Breast epithelium (tissue), 4 donors: ENCODE data around the gene CASK. TPM values are rescaled to one million over a fixed set of nuclear protein-coding genes. Genes with fewer than 3 reads are reported as not detected.
"Not testable (repeated sequence)": the region's sequence is repeated elsewhere in the genome, so short reads cannot be mapped to it uniquely, and the experiment has no call there.

Experiments used
- DNase-seq, 2 donors: peaks; one replicate each; pipeline ENCODE4 v3.0.0-alpha.2; 2019; ENCODE audit warnings: low spot score in 2 of 2
- H3K27ac ChIP-seq, 2 donors: fragments of 200-600 bp; sonication (generic) in 1 of 2; one replicate each; pipeline ENCODE4 v1.5.1; 2016 to 2019; ENCODE audit warnings: mild to moderate bottlenecking in 1 of 2
- H3K27me3 ChIP-seq, 2 donors: fragments of 200-600 bp; sonication (generic) in 1 of 2; one replicate each; pipeline versions ENCODE4 v1.5.1 to v1.6.0; 2017 to 2019; ENCODE audit warnings: control low read depth in 1 of 2, mild to moderate bottlenecking in 1 of 2
- H3K36me3 ChIP-seq: fragments of 200-600 bp; one replicate; pipeline ENCODE4 v1.5.1; 2019
- H3K4me1 ChIP-seq, 2 donors: fragments of 200-600 bp; sonication (generic); one replicate each; pipeline ENCODE4 v1.5.1; 2016 to 2019; ENCODE audit warnings: control low read depth in 1 of 2
- H3K4me3 ChIP-seq, 3 donors: fragments of 200-600 bp; sonication (generic); 1 replicate in 2 of 3; 2 replicates in 1 of 3; pipeline ENCODE4 v1.5.1; 2016 to 2019; ENCODE audit warnings: mild to moderate bottlenecking in 3 of 3, moderate library complexity in 2 of 3
- H3K9me3 ChIP-seq, 2 donors: fragments of 200-600 bp; sonication (generic) in 1 of 2; one replicate each; pipeline ENCODE4 v1.5.1; 2016 to 2019; ENCODE audit warnings: control low read depth in 1 of 2
- CTCF ChIP-seq, 3 donors: fragments of 450-650 bp; IDR thresholded peaks; one replicate each; pipeline ENCODE4 v1.5.1; 2016 to 2017; ENCODE audit warnings: antibody characterized with exemption in 3 of 3, mild to moderate bottlenecking in 3 of 3, moderate library complexity in 3 of 3
- POLR2A ChIP-seq: fragments of 450-650 bp; IDR thresholded peaks from one replicate; pipeline ENCODE4 v1.6.1; 2016; ENCODE audit warnings: antibody characterized with exemption, mild to moderate bottlenecking, moderate library complexity
- POLR2AphosphoS5 ChIP-seq, 3 donors: sonication (generic); formaldehyde crosslinking; IDR thresholded peaks; one replicate each; pipeline ENCODE4 v1.6.1; 2017; ENCODE audit warnings: antibody characterized with exemption in 3 of 3
- intact Hi-C: fragments of 100-400 bp; cut with DNase I; formaldehyde crosslinking; loops from one replicate; pipeline ENCODE4 v1.15.1; 2023; ENCODE audit warnings: low total_unique reads
- total RNA-seq, 3 donors: library from RNA; depleted of rRNA; stranded (reverse); fragments of >200 nt; gene quantifications; one replicate each; pipeline ENCODE4 v1.1.0, GENCODE V29; 2016

The CASK gene
- total RNA-seq, 3 donors from 2014 or later: 34.4 to 103 (median 52.4) TPM

GRCh38 chrX:41607264-41607832 lies 316.0 kb downstream of the CASK start:
- DNase-seq: no peak
- H3K27ac ChIP-seq: no peak overlapping the region
- no peaks in the 10 kb centered on the region for H3K9me3 ChIP-seq
- peaks cover 0 to 17% of the 10 kb centered on the region in 2 donors for H3K27me3 ChIP-seq
- intact Hi-C loops: no loop called here
- H3K36me3 ChIP-seq: no peaks in the 10 kb centered on the region
- H3K4me1 ChIP-seq: no peaks in the 10 kb centered on the region
- no peak overlapping the region for H3K4me3 ChIP-seq
- TF ChIP-seq POLR2A (no peak), CTCF (IDR thresholded peaks at IDR 0.05) (no peak), POLR2AphosphoS5 (IDR thresholded peaks at IDR 0.05) (no peak)

GRCh38 chrX:41606057-41606456 lies 317.3 kb downstream of the CASK start:
- not testable (repeated sequence) for H3K4me3 ChIP-seq, H3K36me3 ChIP-seq, DNase-seq

GRCh38 chrX:41604766-41605543 lies 318.4 kb downstream of the CASK start:
- Histone ChIP-seq H3K36me3 (no peaks in the 10 kb centered on the region), H3K27me3 (peaks cover 0 to 13% of the 10 kb centered on the region in 2 donors), H3K4me1 (no peaks in the 10 kb centered on the region), H3K4me3 (no peak overlapping the region), H3K9me3 (no peaks in the 10 kb centered on the region), H3K27ac (no peak overlapping the region)
- intact Hi-C loops: no loop called here
- DNase-seq: no peak
- TF ChIP-seq POLR2A (no peak), CTCF (IDR thresholded peaks at IDR 0.05) (no peak), POLR2AphosphoS5 (IDR thresholded peaks at IDR 0.05) (no peak)

More at GRCh38 chrX:41606057-41606456, 317.3 kb downstream of the CASK start:
- H3K27ac ChIP-seq, H3K9me3 ChIP-seq, H3K4me1 ChIP-seq, intact Hi-C loops: not testable (repeated sequence)
- peaks cover 0 to 17% of the 10 kb centered on the region in 2 donors for H3K27me3 ChIP-seq

- Histone ChIP-seq H3K27me3 (peaks cover 0 to 13% of the 10 kb centered on the region in 2 donors), H3K27ac (no peak overlapping the region), H3K4me1 (no peaks in the 10 kb centered on the region), H3K9me3 (no peaks in the 10 kb centered on the region), H3K36me3 (no peaks in the 10 kb centered on the region), H3K4me3 (no peak overlapping the region)
- TF ChIP-seq CTCF (IDR thresholded peaks at IDR 0.05): no peak
- no peak for TF ChIP-seq POLR2AphosphoS5 (IDR thresholded peaks at IDR 0.05)
- no peak for TF ChIP-seq POLR2A
- no peak for DNase-seq
- intact Hi-C loops: no loop called here
Observed at GRCh38 chrX:41604177-41604576, 319.2 kb downstream of the CASK start.

GRCh38 chrX:41603596-41603995 lies 319.8 kb downstream of the CASK start:
- peaks cover 0 to 13% of the 10 kb centered on the region in 2 donors for H3K27me3 ChIP-seq
- no peaks in the 10 kb centered on the region for H3K9me3 ChIP-seq
- H3K27ac ChIP-seq: no peak overlapping the region
- H3K4me3 ChIP-seq: no peak overlapping the region
- intact Hi-C loops: no loop called here
- no peaks in the 10 kb centered on the region for H3K4me1 ChIP-seq
- no peaks in the 10 kb centered on the region for H3K36me3 ChIP-seq
- TF ChIP-seq POLR2AphosphoS5 (IDR thresholded peaks at IDR 0.05): no peak
- no peak for TF ChIP-seq POLR2A
- TF ChIP-seq CTCF (IDR thresholded peaks at IDR 0.05): no peak
- DNase-seq: no peak
